ENCODE data around the gene ZSCAN29.

The ZSCAN29 gene

GRCh38 chr15:43370310-43370974 lies 401 bp downstream of the ZSCAN29 start:
- Histone ChIP-seq H3K27ac (peak overlapping the region; percentile 47), H3K79me2 (ENCODE audit: insufficient read depth, low read depth) (peaks cover 17% of the 10 kb centered on the region; the same call in 1 of the 2 replicates)

GRCh38 chr15:43361313-43361903 lies 9.4 kb downstream of the ZSCAN29 start:
- peaks cover 22% of the 10 kb centered on the region for H3K36me3 ChIP-seq (ENCODE audit: insufficient read depth)
- no peak for TF ChIP-seq CTCF (conservative IDR thresholded peaks at IDR 0.05; ENCODE audit: low read depth, low read length)
- no peak overlapping the region for H3K27ac ChIP-seq
- H3K27me3 ChIP-seq (ENCODE audit: insufficient read depth, low read depth) = no peaks in the 10 kb centered on the region
- no peak overlapping the region for H3K4me2 ChIP-seq
- H3K79me2 ChIP-seq (ENCODE audit: insufficient read depth, low read depth) = no peaks in the 10 kb centered on the region
- H3K9ac ChIP-seq = no peak overlapping the region
- no peak overlapping the region for H2AFZ ChIP-seq (ENCODE audit: low read depth)
- no peaks in the 10 kb centered on the region for H3K4me1 ChIP-seq (ENCODE audit: low read depth, poor library complexity, severe bottlenecking)
- no peaks in the 10 kb centered on the region for H4K20me1 ChIP-seq (ENCODE audit: insufficient read depth)
- no peak overlapping the region for H3K4me3 ChIP-seq (IDR thresholded peaks at IDR 0.05; ENCODE audit: insufficient read depth, low read depth, low read length)

More at GRCh38 chr15:43370310-43370974, 401 bp downstream of the ZSCAN29 start:
- Histone ChIP-seq H2AFZ (ENCODE audit: low read depth) (peak overlapping the region; percentile 93), H4K20me1 (ENCODE audit: insufficient read depth) (no peaks in the 10 kb centered on the region), H3K36me3 (ENCODE audit: insufficient read depth) (peaks cover 9% of the 10 kb centered on the region; the same call in 1 of the 2 replicates), H3K27me3 (ENCODE audit: insufficient read depth, low read depth) (no peaks in the 10 kb centered on the region), H3K4me3 (IDR thresholded peaks at IDR 0.05; ENCODE audit: insufficient read depth, low read depth, low read length) (peak overlapping the region; percentile 42), H3K9ac (peak overlapping the region; percentile 89), H3K4me1 (ENCODE audit: low read depth, poor library complexity, severe bottlenecking) (peaks cover 14% of the 10 kb centered on the region), H3K4me2 (peak overlapping the region; percentile 72)
- TF ChIP-seq CTCF (conservative IDR thresholded peaks at IDR 0.05; ENCODE audit: low read depth, low read length) = no peak

- Histone ChIP-seq H4K20me1 (ENCODE audit: insufficient read depth) (no peaks in the 10 kb centered on the region), H3K4me3 (IDR thresholded peaks at IDR 0.05; ENCODE audit: insufficient read depth, low read depth, low read length) (no peak overlapping the region), H2AFZ (ENCODE audit: low read depth) (no peak overlapping the region), H3K9ac (no peak overlapping the region), H3K36me3 (ENCODE audit: insufficient read depth) (peaks cover 19% of the 10 kb centered on the region), H3K79me2 (ENCODE audit: insufficient read depth, low read depth) (no peaks in the 10 kb centered on the region), H3K4me2 (no peak overlapping the region), H3K4me1 (ENCODE audit: low read depth, poor library complexity, severe bottlenecking) (no peaks in the 10 kb centered on the region), H3K27me3 (ENCODE audit: insufficient read depth, low read depth) (no peaks in the 10 kb centered on the region), H3K27ac (no peak overlapping the region)
- TF ChIP-seq CTCF (conservative IDR thresholded peaks at IDR 0.05; ENCODE audit: low read depth, low read length) = no peak
Measured at GRCh38 chr15:43360821-43361220, 10.0 kb downstream of the ZSCAN29 start.

GRCh38 chr15:43352693-43353382 lies 18.0 kb downstream of the ZSCAN29 start:
- H3K36me3 ChIP-seq (ENCODE audit: insufficient read depth) = no peaks in the 10 kb centered on the region
- no peak for TF ChIP-seq CTCF (conservative IDR thresholded peaks at IDR 0.05; ENCODE audit: low read depth, low read length)
- H4K20me1 ChIP-seq (ENCODE audit: insufficient read depth) = no peaks in the 10 kb centered on the region
- H3K27me3 ChIP-seq (ENCODE audit: insufficient read depth, low read depth) = no peaks in the 10 kb centered on the region
- no peaks in the 10 kb centered on the region for H3K79me2 ChIP-seq (ENCODE audit: insufficient read depth, low read depth)
- no peak overlapping the region for H3K4me3 ChIP-seq (IDR thresholded peaks at IDR 0.05; ENCODE audit: insufficient read depth, low read depth, low read length)
- no peak overlapping the region for H3K4me2 ChIP-seq
- no peak overlapping the region for H3K9ac ChIP-seq
- H3K4me1 ChIP-seq (ENCODE audit: low read depth, poor library complexity, severe bottlenecking) = no peaks in the 10 kb centered on the region
- H3K27ac ChIP-seq = no peak overlapping the region
- no peak overlapping the region for H2AFZ ChIP-seq (ENCODE audit: low read depth)

All from KMS-11 (cell line).